Stimulated activated CD8-positive, alpha-beta memory T cell treated with anti-CD3 and anti-CD28 coated beads, Interleukin-7, amount 100 ng/mL, for 1 hour (primary cell): ENCODE measurements around the gene PARD6B.
"Not testable (repeated sequence)": the region's sequence is repeated elsewhere in the genome, so short reads cannot be mapped to it uniquely, and the experiment has no call there.

Source experiments
- DNase-seq, 2 donors: peaks; one replicate each; pipeline ENCODE4 v3.0.0-alpha.2; 2020; ENCODE audit warnings: low read depth in 2 of 2

Gene PARD6B

GRCh38 chr20:50731055-50731929 lies at the start of gene PARD6B:
Gene PARD6B (plus strand): TSS chr20:50731580. CDS start chr20:50731787, 207 bp downstream.
- peak; percentile 98 for DNase-seq

- DNase-seq, result no peak
Observed at GRCh38 chr20:50682065-50682464, 49.3 kb upstream of the PARD6B start.

GRCh38 chr20:50682947-50683530 lies 48.3 kb upstream of the PARD6B start:
- no peak for DNase-seq

GRCh38 chr20:50683570-50683969 lies 47.8 kb upstream of the PARD6B start:
- DNase-seq, result no peak

- no peak for DNase-seq
Observed at GRCh38 chr20:50686821-50687220, 44.6 kb upstream of the PARD6B start.

GRCh38 chr20:50688256-50688975 lies 43.0 kb upstream of the PARD6B start:
- no peak for DNase-seq

GRCh38 chr20:50689864-50690649 lies 41.3 kb upstream of the PARD6B start:
- no peak for DNase-seq

- no peak for DNase-seq
Observed at GRCh38 chr20:50690650-50691572, 40.5 kb upstream of the PARD6B start, which contains the start of gene RIPOR3. Gene RIPOR3 (minus strand): TSS chr20:50691542. CDS start chr20:50691128, 414 bp downstream.

- no peak for DNase-seq
Observed at GRCh38 chr20:50691573-50692551, 39.5 kb upstream of the PARD6B start.

- no peak for DNase-seq
Observed at GRCh38 chr20:50692552-50692933, 38.8 kb upstream of the PARD6B start.

GRCh38 chr20:50693001-50693400 lies 38.4 kb upstream of the PARD6B start:
- DNase-seq, result no peak

- DNase-seq, result no peak
Observed at GRCh38 chr20:50694379-50695134, 36.8 kb upstream of the PARD6B start.

- no peak for DNase-seq
Observed at GRCh38 chr20:50695135-50695872, 36.1 kb upstream of the PARD6B start.

- not testable (repeated sequence) for DNase-seq
Observed at GRCh38 chr20:50698255-50698654, 33.1 kb upstream of the PARD6B start.

GRCh38 chr20:50699688-50700087 lies 31.7 kb upstream of the PARD6B start:
- DNase-seq, result no peak

GRCh38 chr20:50701041-50701963 lies 30.1 kb upstream of the PARD6B start:
- DNase-seq, result no peak
